Loucy (cell line): ENCODE measurements around the gene RSAD1.

Source experiments
- H2AFZ ChIP-seq: fragments of 200-600 bp; sonication (generic); 2 replicates; pipeline ENCODE4 v1.6.0; 2016; ENCODE audit warnings: antibody characterized with exemption, mild to moderate bottlenecking, low read length, moderate library complexity
- H3F3A ChIP-seq: fragments of 200-600 bp; 2 replicates; pipeline ENCODE4 v1.6.0; 2016; ENCODE audit warnings: antibody characterized with exemption, low read depth, mild to moderate bottlenecking
- H3K27me3 ChIP-seq: fragments of 200-600 bp; sonication (generic); 2 replicates; pipeline ENCODE4 v1.6.1; 2014; ENCODE audit warnings: low read length, mild to moderate bottlenecking; ENCODE audit not compliant: insufficient read depth, poor library complexity, severe bottlenecking
- H3K36me3 ChIP-seq: fragments of 200-600 bp; sonication (generic); 2 replicates; pipeline ENCODE4 v1.6.1; 2016; ENCODE audit warnings: low read length; ENCODE audit not compliant: insufficient read depth
- H3K4me1 ChIP-seq: fragments of 200-600 bp; sonication (generic); 2 replicates; pipeline ENCODE4 v1.5.1; 2014; ENCODE audit warnings: low read length, mild to moderate bottlenecking; ENCODE audit not compliant: insufficient read depth, poor library complexity, severe bottlenecking
- H3K4me2 ChIP-seq: fragments of 200-600 bp; sonication (generic); 2 replicates; pipeline ENCODE4 v1.6.0; 2014; ENCODE audit warnings: antibody characterized with exemption, low read length, low read depth, mild to moderate bottlenecking; ENCODE audit not compliant: poor library complexity, severe bottlenecking
- H3K4me3 ChIP-seq: fragments of 200-600 bp; sonication (generic); 2 replicates; pipeline ENCODE4 v1.5.1; 2014; ENCODE audit warnings: low read length, mild to moderate bottlenecking, mixed read lengths; ENCODE audit not compliant: poor library complexity, severe bottlenecking
- H3K79me2 ChIP-seq: fragments of 200-600 bp; sonication (generic); 2 replicates; pipeline ENCODE4 v1.6.1; 2014; ENCODE audit warnings: low read length; ENCODE audit not compliant: insufficient read depth
- H3K9ac ChIP-seq: fragments of 200-600 bp; sonication (generic); 2 replicates; pipeline ENCODE4 v1.6.0; 2014; ENCODE audit warnings: mild to moderate bottlenecking, low read depth, low read length, moderate library complexity; ENCODE audit not compliant: poor library complexity, severe bottlenecking
- H3K9me2 ChIP-seq: fragments of 200-600 bp; sonication (generic); replicated peaks from 2 replicates; pipeline ENCODE4 v1.6.1; 2016; ENCODE audit warnings: low read depth, low read length, mixed read lengths
- H3K9me3 ChIP-seq: fragments of 200-600 bp; sonication (generic); 2 replicates; pipeline ENCODE4 v1.6.1; 2014; ENCODE audit warnings: mild to moderate bottlenecking, antibody characterized with exemption, low read length, low read depth; ENCODE audit not compliant: insufficient read depth
- H4K20me1 ChIP-seq: fragments of 200-600 bp; sonication (generic); 2 replicates; pipeline ENCODE4 v1.6.0; 2014; ENCODE audit warnings: antibody characterized with exemption, low read length, mild to moderate bottlenecking; ENCODE audit not compliant: insufficient read depth, poor library complexity, severe bottlenecking
- CTCF ChIP-seq: fragments of 200-600 bp; sonication (generic); conservative IDR thresholded peaks from 2 replicates; pipeline ENCODE4 v1.5.1; 2014; ENCODE audit warnings: mild to moderate bottlenecking, antibody characterized with exemption, low read length
- EZH2phosphoT487 ChIP-seq: fragments of 200-600 bp; IDR thresholded peaks from 2 replicates; pipeline ENCODE4 v1.6.1; 2018; ENCODE audit warnings: antibody characterized with exemption, mild to moderate bottlenecking, moderate library complexity, borderline replicate concordance

Gene RSAD1

GRCh38 chr17:50491505-50491904 is 12.8 kb downstream of the RSAD1 start:
- Histone ChIP-seq H3K9ac (no peak overlapping the region), H3K27me3 (no peaks in the 10 kb centered on the region), H3K4me2 (no peak overlapping the region), H3K79me2 (no peaks in the 10 kb centered on the region), H3K9me3 (no peaks in the 10 kb centered on the region), H2AFZ (no peak overlapping the region), H3K9me2 (no peaks in the 10 kb centered on the region), H3K36me3 (no peaks in the 10 kb centered on the region), H3K4me1 (no peaks in the 10 kb centered on the region), H3K4me3 (no peak overlapping the region), H4K20me1 (no peaks in the 10 kb centered on the region), H3F3A (no peaks in the 10 kb centered on the region)
- no peak for TF ChIP-seq EZH2phosphoT487
- no peak for TF ChIP-seq CTCF

GRCh38 chr17:50492214-50492613 is 13.6 kb downstream of the RSAD1 start:
- TF ChIP-seq CTCF: no peak
- no peak for TF ChIP-seq EZH2phosphoT487
- Histone ChIP-seq H2AFZ (no peak overlapping the region), H3F3A (no peaks in the 10 kb centered on the region), H3K9ac (no peak overlapping the region), H3K79me2 (no peaks in the 10 kb centered on the region), H3K9me2 (no peaks in the 10 kb centered on the region), H3K27me3 (no peaks in the 10 kb centered on the region), H3K4me1 (no peaks in the 10 kb centered on the region), H3K4me2 (no peak overlapping the region), H3K9me3 (no peaks in the 10 kb centered on the region), H3K36me3 (no peaks in the 10 kb centered on the region), H3K4me3 (no peak overlapping the region), H4K20me1 (no peaks in the 10 kb centered on the region)

GRCh38 chr17:50493744-50494143 is 15.1 kb downstream of the RSAD1 start:
- H3K36me3 ChIP-seq: no peaks in the 10 kb centered on the region
- no peaks in the 10 kb centered on the region for H3K9me3 ChIP-seq
- H3K4me2 ChIP-seq: no peak overlapping the region
- no peaks in the 10 kb centered on the region for H3K4me1 ChIP-seq
- no peaks in the 10 kb centered on the region for H3K27me3 ChIP-seq
- H2AFZ ChIP-seq: no peak overlapping the region
- no peak for TF ChIP-seq CTCF
- no peak for TF ChIP-seq EZH2phosphoT487
- H3K79me2 ChIP-seq: no peaks in the 10 kb centered on the region
- H3K4me3 ChIP-seq: no peak overlapping the region
- no peaks in the 10 kb centered on the region for H3F3A ChIP-seq
- H3K9me2 ChIP-seq: no peaks in the 10 kb centered on the region
- no peaks in the 10 kb centered on the region for H4K20me1 ChIP-seq
- H3K9ac ChIP-seq: no peak overlapping the region
